ENCODE data around the gene KLK6. TPM values are rescaled to one million over a fixed set of nuclear protein-coding genes. Genes with fewer than 3 reads are reported as not detected.

Gene KLK6
- total RNA-seq, 2 donors from 2014 or later: 1.8 TPM; not detected in 1

GRCh38 chr19:50962245-50962644, 7.1 kb downstream of the KLK6 start:
- Histone ChIP-seq H3K36me3 (no peaks in the 10 kb centered on the region), H3K27ac (no peak overlapping the region), H3K9me3 (no peaks in the 10 kb centered on the region), H3K4me3 (no peak overlapping the region), H3K4me1 (replicated peaks) (no peaks in the 10 kb centered on the region), H3K27me3 (replicated peaks; ENCODE audit: insufficient read depth) (no peaks in the 10 kb centered on the region)
- TF ChIP-seq CTCF (IDR thresholded peaks at IDR 0.05) (no peak), POLR2AphosphoS5 (IDR thresholded peaks at IDR 0.05) (no peak), POLR2A (IDR thresholded peaks at IDR 0.05) (no peak)
- no peak for DNase-seq (ENCODE audit: low spot score)
- intact Hi-C loops (cut with DNase I): no loop called here
- 89% methylated on average over 1 of the region's 1 CpG for WGBS

DNA sequence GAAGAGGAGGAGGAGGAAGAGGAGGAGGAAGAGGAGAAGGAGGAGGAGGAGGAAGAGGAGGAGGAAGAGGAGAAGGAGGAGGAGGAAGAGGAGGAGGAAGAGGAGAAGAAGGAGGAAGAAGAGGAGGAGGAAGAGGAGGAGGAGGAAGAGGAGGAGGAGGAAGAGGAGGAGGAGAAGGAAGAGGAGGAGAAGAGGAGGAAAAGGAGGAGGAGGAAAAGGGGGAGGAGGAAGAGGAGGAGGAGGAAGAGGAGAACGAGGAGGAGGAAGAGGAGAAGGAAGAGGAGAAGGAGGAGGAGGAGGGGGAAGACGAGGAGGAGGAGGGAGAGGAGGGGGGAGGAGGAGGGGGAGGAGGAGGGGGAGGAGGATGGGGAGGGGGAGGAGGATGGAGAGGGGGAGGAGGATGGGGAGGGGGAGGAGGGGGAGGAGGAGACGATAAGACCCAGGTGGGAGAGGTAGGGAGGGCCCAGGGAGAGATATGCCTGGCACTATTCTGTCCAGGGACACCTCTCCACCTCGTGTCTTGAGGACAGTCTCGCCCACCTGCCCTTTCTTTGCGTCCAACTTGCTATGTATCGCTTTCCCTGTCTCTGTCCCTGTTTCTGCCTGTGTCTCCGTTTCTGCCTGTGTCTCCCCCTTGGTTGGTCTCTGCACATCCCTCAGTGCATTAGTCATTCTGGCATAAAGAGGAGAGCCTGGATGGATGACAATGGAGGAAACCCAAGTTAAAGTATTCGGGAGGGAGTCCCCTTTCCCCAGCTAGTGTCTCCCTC, 9.5 kb downstream of the KLK6 start:
- H3K4me1 ChIP-seq (replicated peaks): no peaks in the 10 kb centered on the region
- H3K36me3 ChIP-seq: no peaks in the 10 kb centered on the region
- 48% methylated on average over 9 of the region's 9 CpGs for WGBS
- no peaks in the 10 kb centered on the region for H3K9me3 ChIP-seq
- DNase-seq (ENCODE audit: low spot score): no peak
- no peak overlapping the region for H3K27ac ChIP-seq
- no peak overlapping the region for H3K4me3 ChIP-seq
- H3K27me3 ChIP-seq (replicated peaks; ENCODE audit: insufficient read depth): no peaks in the 10 kb centered on the region
- TF ChIP-seq CTCF (IDR thresholded peaks at IDR 0.05): no peak
- TF ChIP-seq POLR2AphosphoS5 (IDR thresholded peaks at IDR 0.05): no peak
- no peak for TF ChIP-seq POLR2A (IDR thresholded peaks at IDR 0.05)
- intact Hi-C loops (cut with DNase I): no loop called here

- 81% methylated on average over 8 of the region's 8 CpGs for WGBS
- TF ChIP-seq CTCF (IDR thresholded peaks at IDR 0.05) (no peak), POLR2A (IDR thresholded peaks at IDR 0.05) (no peak), POLR2AphosphoS5 (IDR thresholded peaks at IDR 0.05) (no peak)
These were observed 11.8 kb downstream of the KLK6 start for GRCh38 chr19:50957587-50957986.

GRCh38 chr19:50952910-50953309, 16.5 kb downstream of the KLK6 start, which contains the start of gene KLK5:
Gene KLK5, minus strand, starts transcription at chr19:50953038. Its CDS starts 381 bp downstream, at chr19:50952657.
- no peak for TF ChIP-seq CTCF (IDR thresholded peaks at IDR 0.05)
- H3K27me3 ChIP-seq (replicated peaks; ENCODE audit: insufficient read depth): no peaks in the 10 kb centered on the region

More at GRCh38 chr19:50957587-50957986, 11.8 kb downstream of the KLK6 start:
- DNase-seq (ENCODE audit: low spot score): no peak
- no peaks in the 10 kb centered on the region for H3K4me1 ChIP-seq (replicated peaks)
- H3K27ac ChIP-seq: no peak overlapping the region
- no peaks in the 10 kb centered on the region for H3K27me3 ChIP-seq (replicated peaks; ENCODE audit: insufficient read depth)
- H3K4me3 ChIP-seq: no peak overlapping the region
- no peaks in the 10 kb centered on the region for H3K9me3 ChIP-seq
- H3K36me3 ChIP-seq: no peaks in the 10 kb centered on the region
- intact Hi-C loops (cut with DNase I): no loop called here

GRCh38 chr19:50949861-50950260, 19.5 kb downstream of the KLK6 start:
- H3K4me3 ChIP-seq: no peak overlapping the region
- DNase-seq (ENCODE audit: low spot score): no peak
- H3K9me3 ChIP-seq: no peaks in the 10 kb centered on the region
- no peak overlapping the region for H3K27ac ChIP-seq
- TF ChIP-seq CTCF (IDR thresholded peaks at IDR 0.05): no peak
- no peak for TF ChIP-seq POLR2A (IDR thresholded peaks at IDR 0.05)
- no peak for TF ChIP-seq POLR2AphosphoS5 (IDR thresholded peaks at IDR 0.05)
- H3K36me3 ChIP-seq: no peaks in the 10 kb centered on the region
- H3K4me1 ChIP-seq (replicated peaks): no peaks in the 10 kb centered on the region
- 50% methylated on average over 19 of the region's 19 CpGs for WGBS
- intact Hi-C loops (cut with DNase I): no loop called here
- H3K27me3 ChIP-seq (replicated peaks; ENCODE audit: insufficient read depth): no peaks in the 10 kb centered on the region

More at GRCh38 chr19:50952910-50953309, 16.5 kb downstream of the KLK6 start, which contains the start of gene KLK5:
- Histone ChIP-seq H3K36me3 (no peaks in the 10 kb centered on the region), H3K9me3 (no peaks in the 10 kb centered on the region), H3K4me1 (replicated peaks) (no peaks in the 10 kb centered on the region), H3K27ac (no peak within 1 kb of the TSS), H3K4me3 (no peak within 1 kb of the TSS)
- intact Hi-C loops (cut with DNase I): no loop called here
- DNase-seq (ENCODE audit: low spot score): no peak
- WGBS: 15% methylated on average over 7 of the region's 7 CpGs
